ENCODE results near the gene SCFD2.

Gene SCFD2

DNA sequence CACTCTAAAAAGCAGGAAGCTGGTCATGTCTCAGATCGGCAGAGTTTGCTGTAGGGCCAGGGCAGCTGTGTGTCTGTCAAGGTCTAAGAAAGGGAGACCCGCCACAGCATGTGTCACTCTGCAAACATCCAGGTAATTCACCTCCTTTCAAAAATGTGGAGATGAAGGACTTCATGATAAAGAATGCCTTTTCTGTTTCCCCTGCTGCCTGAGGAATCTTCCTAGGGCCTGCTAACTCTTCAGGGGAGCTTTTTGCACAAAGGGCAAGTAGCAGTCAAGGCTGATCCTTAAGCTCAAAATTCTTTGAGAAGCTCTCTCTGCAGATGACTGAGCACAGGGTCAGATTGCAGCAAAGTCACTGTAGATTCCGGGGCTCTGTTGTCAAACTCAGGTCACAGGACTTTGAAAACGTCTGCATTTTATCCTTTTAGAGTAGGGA lies 482.7 kb downstream of the SCFD2 start:
- H3K27me3 ChIP-seq (ENCODE audit: insufficient read depth, low read length): no peaks in the 10 kb centered on the region
- no peak overlapping the region for H3K27ac ChIP-seq (ENCODE audit: low read depth, low read length, poor library complexity, severe bottlenecking)
- H2AFZ ChIP-seq (ENCODE audit: low read length): no peak overlapping the region
- no peaks in the 10 kb centered on the region for H4K20me1 ChIP-seq (ENCODE audit: insufficient read depth, low read length)
- no peaks in the 10 kb centered on the region for H3F3A ChIP-seq (ENCODE audit: insufficient read depth, low read length)
- H3K9me3 ChIP-seq (ENCODE audit: low read length): peaks cover 11% of the 10 kb centered on the region; the same call in 1 of the 2 replicates
- H3K9me2 ChIP-seq (ENCODE audit: low read depth, low read length): no peaks in the 10 kb centered on the region
- H3K36me3 ChIP-seq (ENCODE audit: insufficient read depth, low read length): no peaks in the 10 kb centered on the region
- no peaks in the 10 kb centered on the region for H3K4me1 ChIP-seq (ENCODE audit: insufficient read depth, low read length, severe bottlenecking)
- no peak for TF ChIP-seq EZH2 (IDR thresholded peaks at IDR 0.05; ENCODE audit: borderline replicate concordance, low read length)
- no peak for TF ChIP-seq CTCF (IDR thresholded peaks at IDR 0.05; ENCODE audit: low read length)
- H3K9ac ChIP-seq (ENCODE audit: low read length): no peak overlapping the region
- H3K79me2 ChIP-seq (ENCODE audit: insufficient read depth, low read length): no peaks in the 10 kb centered on the region
- no peak overlapping the region for H3K4me2 ChIP-seq (ENCODE audit: low read length)
- no peak overlapping the region for H3K4me3 ChIP-seq (ENCODE audit: low read depth, low read length, poor library complexity, severe bottlenecking)

GRCh38 chr4:52880994-52881393 lies 484.9 kb downstream of the SCFD2 start:
- no peak overlapping the region for H3K4me3 ChIP-seq (ENCODE audit: low read depth, low read length, poor library complexity, severe bottlenecking)

DNA sequence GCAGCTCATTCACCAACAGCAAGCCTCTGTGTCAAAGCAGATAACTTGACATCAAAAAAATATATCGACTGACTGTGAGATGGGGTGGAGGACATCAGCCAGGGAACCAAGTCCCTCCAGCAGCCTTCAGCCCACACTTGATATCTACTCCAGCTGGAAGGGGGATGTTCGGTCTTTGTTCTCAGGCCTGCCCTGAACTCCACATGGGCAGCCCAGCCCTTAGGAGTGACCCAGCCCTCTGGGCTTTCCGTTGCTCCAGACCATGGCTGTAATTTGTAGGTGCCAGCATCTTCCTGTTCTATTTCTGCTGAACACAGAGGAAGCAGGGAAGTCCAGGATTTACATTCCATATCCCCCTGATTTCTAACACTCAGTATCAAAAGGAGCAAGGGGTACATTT lies 486.4 kb downstream of the SCFD2 start:
- no peaks in the 10 kb centered on the region for H3F3A ChIP-seq (ENCODE audit: insufficient read depth, low read length)
- no peak overlapping the region for H3K27ac ChIP-seq (ENCODE audit: low read depth, low read length, poor library complexity, severe bottlenecking)
- no peak overlapping the region for H3K9ac ChIP-seq (ENCODE audit: low read length)
- no peak for TF ChIP-seq EZH2 (IDR thresholded peaks at IDR 0.05; ENCODE audit: borderline replicate concordance, low read length)
- TF ChIP-seq CTCF (IDR thresholded peaks at IDR 0.05; ENCODE audit: low read length): no peak
- H3K4me1 ChIP-seq (ENCODE audit: insufficient read depth, low read length, severe bottlenecking): no peaks in the 10 kb centered on the region
- H3K79me2 ChIP-seq (ENCODE audit: insufficient read depth, low read length): no peaks in the 10 kb centered on the region
- H3K27me3 ChIP-seq (ENCODE audit: insufficient read depth, low read length): no peaks in the 10 kb centered on the region
- no peak overlapping the region for H3K4me3 ChIP-seq (ENCODE audit: low read depth, low read length, poor library complexity, severe bottlenecking)
- no peaks in the 10 kb centered on the region for H3K9me3 ChIP-seq (ENCODE audit: low read length)
- no peaks in the 10 kb centered on the region for H3K9me2 ChIP-seq (ENCODE audit: low read depth, low read length)
- H3K4me2 ChIP-seq (ENCODE audit: low read length): no peak overlapping the region
- no peaks in the 10 kb centered on the region for H4K20me1 ChIP-seq (ENCODE audit: insufficient read depth, low read length)
- no peak overlapping the region for H2AFZ ChIP-seq (ENCODE audit: low read length)
- no peaks in the 10 kb centered on the region for H3K36me3 ChIP-seq (ENCODE audit: insufficient read depth, low read length)

More at GRCh38 chr4:52880994-52881393, 484.9 kb downstream of the SCFD2 start:
- Histone ChIP-seq H3F3A (ENCODE audit: insufficient read depth, low read length) (no peaks in the 10 kb centered on the region), H3K4me1 (ENCODE audit: insufficient read depth, low read length, severe bottlenecking) (no peaks in the 10 kb centered on the region), H3K36me3 (ENCODE audit: insufficient read depth, low read length) (no peaks in the 10 kb centered on the region), H2AFZ (ENCODE audit: low read length) (no peak overlapping the region), H3K79me2 (ENCODE audit: insufficient read depth, low read length) (no peaks in the 10 kb centered on the region), H3K27me3 (ENCODE audit: insufficient read depth, low read length) (no peaks in the 10 kb centered on the region), H3K4me2 (ENCODE audit: low read length) (no peak overlapping the region), H4K20me1 (ENCODE audit: insufficient read depth, low read length) (no peaks in the 10 kb centered on the region), H3K27ac (ENCODE audit: low read depth, low read length, poor library complexity, severe bottlenecking) (no peak overlapping the region), H3K9ac (ENCODE audit: low read length) (no peak overlapping the region), H3K9me3 (ENCODE audit: low read length) (no peaks in the 10 kb centered on the region), H3K9me2 (ENCODE audit: low read depth, low read length) (no peaks in the 10 kb centered on the region)
- TF ChIP-seq CTCF (IDR thresholded peaks at IDR 0.05; ENCODE audit: low read length) (no peak), EZH2 (IDR thresholded peaks at IDR 0.05; ENCODE audit: borderline replicate concordance, low read length) (no peak)
